RWPE1 (cell line): ENCODE results near the gene RSPH9.
A peak's percentile ranks its signal among the peaks of the same experiment; 100 is the strongest.
"Not testable (repeated sequence)": the region's sequence is repeated elsewhere in the genome, so short reads cannot be mapped to it uniquely, and the experiment has no call there.

ENCODE experiments used
- CTCF ChIA-PET: fragments of 350-600 bp; sonication (Branson Sonifier 250); formaldehyde crosslinking; extraction: SDS; loops from one replicate; lab custom pipeline; 2021; lab: Yijun Ruan, JAX
- POLR2A ChIA-PET: fragments of 400-600 bp; formaldehyde crosslinking; extraction: SDS; loops from one replicate; lab custom pipeline; 2020; ENCODE audit warnings: antibody characterized with exemption; ENCODE audit not compliant: low non-redundant PET; lab: Yijun Ruan, JAX
- DNase-seq: peaks from one replicate; pipeline ENCODE4 v3.0.0; 2012; ENCODE audit warnings: low spot score
- H3K27ac ChIP-seq: fragments of 450-650 bp; 2 replicates; pipeline ENCODE4 v1.5.1; 2017
- CTCF ChIP-seq: fragments of 450-650 bp; conservative IDR thresholded peaks from 2 replicates; pipeline ENCODE4 v1.5.1; 2017; ENCODE audit warnings: low read depth, mild to moderate bottlenecking

Gene RSPH9

GRCh38 chr6:43627008-43627825 is 17.6 kb upstream of the RSPH9 start:
- POLR2A ChIA-PET: interaction anchor here (0.7 kb wide), 1 partner anchor 9 kb away, joined by 3 read pairs; no protein-coding TSS in a partner anchor
- CTCF ChIA-PET: interaction anchor here (0.6 kb wide), 1 partner anchor 67 kb away, joined by 3 read pairs; no protein-coding TSS in a partner anchor
- peak overlapping the region; percentile 99 for H3K27ac ChIP-seq
- TF ChIP-seq CTCF: no peak
- peak; percentile 85 for DNase-seq

GRCh38 chr6:43628393-43629103 is 16.3 kb upstream of the RSPH9 start:
- peak overlapping the region; percentile 99 for H3K27ac ChIP-seq
- TF ChIP-seq CTCF: no peak
- POLR2A ChIA-PET: interaction anchor here (0.6 to 1.0 kb wide), 2 partner anchors 15 to 146 kb away, joined by 3 read pairs; no protein-coding TSS in a partner anchor
- CTCF ChIA-PET: no interaction called here
- DNase-seq: peak; percentile 52

- POLR2A ChIA-PET: interaction anchor here (0.6 to 1.5 kb wide), 5 partner anchors 9 to 145 kb away, joined by 3 to 5 read pairs (median 3); no protein-coding TSS in a partner anchor
These were observed 15.7 kb upstream of the RSPH9 start, which contains the start of gene GTPBP2 for GRCh38 chr6:43629104-43629504. Gene GTPBP2 (minus strand): TSS chr6:43629264. CDS start chr6:43629162, 102 bp downstream.

GRCh38 chr6:43629505-43630300 is 15.1 kb upstream of the RSPH9 start:
- ChIA-PET CTCF (interaction anchor here (1.0 kb wide), 1 partner anchor 143 kb away, joined by 3 read pairs; no protein-coding TSS in a partner anchor), POLR2A (interaction anchor here (0.6 to 1.5 kb wide), 5 partner anchors 9 to 145 kb away, joined by 3 to 5 read pairs (median 3); no protein-coding TSS in a partner anchor)
- H3K27ac ChIP-seq: peak overlapping the region; percentile 99
- no peak for TF ChIP-seq CTCF
- DNase-seq: peak; percentile 99

More at GRCh38 chr6:43629104-43629504, 15.7 kb upstream of the RSPH9 start, which contains the start of gene GTPBP2:
- TF ChIP-seq CTCF: no peak
- peak; percentile 97 for DNase-seq
- peak within 1 kb of the TSS; percentile 99 for H3K27ac ChIP-seq
- CTCF ChIA-PET: no interaction called here

GRCh38 chr6:43630980-43631619 is 13.7 kb upstream of the RSPH9 start:
- H3K27ac ChIP-seq: peak overlapping the region; percentile 99
- CTCF ChIA-PET: interaction anchor here (0.6 to 0.7 kb wide), 2 partner anchors 444 to 610 kb away, joined by 3 to 4 read pairs; no protein-coding TSS in a partner anchor
- TF ChIP-seq CTCF: no peak
- POLR2A ChIA-PET: interaction anchor here (0.6 kb wide), 1 partner anchor 616 kb away, joined by 4 read pairs; no protein-coding TSS in a partner anchor
- no peak for DNase-seq

- H3K27ac ChIP-seq, CTCF ChIA-PET, DNase-seq: not testable (repeated sequence)
- POLR2A ChIA-PET: interaction anchor here (0.7 kb wide), 1 partner anchor 92 kb away, joined by 6 read pairs; no protein-coding TSS in a partner anchor
These were observed 11.8 kb upstream of the RSPH9 start for GRCh38 chr6:43633002-43633401.
